Mesodermal cell (in vitro differentiated cells): ENCODE results near the gene GP1BB.
"Not testable (repeated sequence)": the region's sequence is repeated elsewhere in the genome, so short reads cannot be mapped to it uniquely, and the experiment has no call there.

Experiments used
- H3K27ac ChIP-seq: 2 replicates; pipeline ENCODE4 v1.7.0; 2013; ENCODE audit warnings: mild to moderate bottlenecking, low read depth, low read length, moderate library complexity; ENCODE audit not compliant: severe bottlenecking
- H3K36me3 ChIP-seq: 2 replicates; pipeline ENCODE4 v1.7.1; 2013; ENCODE audit warnings: mild to moderate bottlenecking, low read length, moderate library complexity; ENCODE audit not compliant: control insufficient read depth, insufficient read depth
- H3K4me1 ChIP-seq: one replicate; pipeline ENCODE4 v1.7.1; 2013; ENCODE audit warnings: mild to moderate bottlenecking, low read length; ENCODE audit not compliant: insufficient read depth, control insufficient read depth, poor library complexity, severe bottlenecking
- H3K4me3 ChIP-seq: 2 replicates; pipeline ENCODE4 v1.7.0; 2013; ENCODE audit warnings: low read length, control low read depth, mild to moderate bottlenecking; ENCODE audit not compliant: insufficient read depth, poor library complexity, severe bottlenecking; ENCODE audit errors: extremely low read depth
- H3K9me3 ChIP-seq: 2 replicates; pipeline ENCODE4 v1.7.1; 2013; ENCODE audit warnings: mild to moderate bottlenecking, low read length, moderate library complexity; ENCODE audit not compliant: control insufficient read depth
- WGBS, 2 experiments: methylation state at CpG; one replicate each; pipeline ENCODE4 v1.1.5; 2013; ENCODE audit warnings: missing lambda C conversion rate in 2 of 2; ENCODE audit not compliant: insufficient coverage in 2 of 2; 5-methylcytosine and 5-hydroxymethylcytosine counted together

GP1BB gene

GRCh38 chr22:19721330-19722177, 1.8 kb upstream of the GP1BB start:
- 18 to 25% methylated on average over 24 to 26 of the region's 44 CpGs for WGBS, 2 experiments
- Histone ChIP-seq H3K4me3 (peak overlapping the region; percentile 1), H3K4me1 (peaks cover 24% of the 10 kb centered on the region), H3K9me3 (no peaks in the 10 kb centered on the region), H3K36me3 (peaks cover 16% of the 10 kb centered on the region), H3K27ac (no peak overlapping the region)

GRCh38 chr22:19722178-19722981, 959 bp upstream of the GP1BB start:
- Histone ChIP-seq H3K4me1 (peaks cover 21% of the 10 kb centered on the region), H3K4me3 (peak overlapping the region; percentile 1), H3K27ac (no peak overlapping the region), H3K9me3 (no peaks in the 10 kb centered on the region), H3K36me3 (peaks cover 16% of the 10 kb centered on the region)
- 8 to 11% methylated on average over 45 to 54 of the region's 60 CpGs for WGBS, 2 experiments

- peaks cover 16% of the 10 kb centered on the region for H3K36me3 ChIP-seq
- H3K27ac ChIP-seq: no peak overlapping the region
- 2 to 14% methylated on average over 10 to 12 of the region's 15 CpGs for WGBS, 2 experiments
- no peaks in the 10 kb centered on the region for H3K9me3 ChIP-seq
- no peak overlapping the region for H3K4me3 ChIP-seq
- H3K4me1 ChIP-seq: peaks cover 18% of the 10 kb centered on the region
These were observed 432 bp upstream of the GP1BB start for GRCh38 chr22:19722982-19723231.

GRCh38 chr22:19723983-19724827, 866 bp downstream of the GP1BB start:
- WGBS, 2 experiments: 5% methylated on average over 77 to 81 of the region's 89 CpGs
- H3K4me3 ChIP-seq: peak overlapping the region; percentile 5
- peaks cover 18% of the 10 kb centered on the region for H3K4me1 ChIP-seq

GRCh38 chr22:19724927-19725661, 1.8 kb downstream of the GP1BB start:
- Histone ChIP-seq H3K27ac (no peak overlapping the region), H3K9me3 (no peaks in the 10 kb centered on the region), H3K36me3 (peaks cover 11% of the 10 kb centered on the region), H3K4me1 (peaks cover 18% of the 10 kb centered on the region), H3K4me3 (no peak overlapping the region)
- WGBS, 2 experiments: 76 to 77% methylated on average over 39 to 43 of the region's 45 CpGs

More at GRCh38 chr22:19723983-19724827, 866 bp downstream of the GP1BB start:
- Histone ChIP-seq H3K9me3 (no peaks in the 10 kb centered on the region), H3K36me3 (peaks cover 16% of the 10 kb centered on the region), H3K27ac (no peak overlapping the region)

- not testable (repeated sequence) for H3K27ac ChIP-seq, H3K36me3 ChIP-seq, H3K4me3 ChIP-seq, H3K9me3 ChIP-seq
- 61 to 64% methylated on average over 66 to 93 of the region's 96 CpGs for WGBS, 2 experiments
- H3K4me1 ChIP-seq: peaks cover 16% of the 10 kb centered on the region
These were observed 2.9 kb downstream of the GP1BB start for GRCh38 chr22:19726064-19726788.

GRCh38 chr22:19727310-19728150, 4.2 kb downstream of the GP1BB start:
- 47% methylated on average over 42 to 51 of the region's 61 CpGs for WGBS, 2 experiments
- H3K4me1 ChIP-seq: peaks cover 7% of the 10 kb centered on the region
- no peak overlapping the region for H3K4me3 ChIP-seq
- H3K9me3 ChIP-seq: no peaks in the 10 kb centered on the region
- H3K27ac ChIP-seq: no peak overlapping the region
- H3K36me3 ChIP-seq: no peaks in the 10 kb centered on the region

GRCh38 chr22:19728271-19728670, 4.9 kb downstream of the GP1BB start:
- 78 to 86% methylated on average over 4 to 6 of the region's 6 CpGs for WGBS, 2 experiments
- H3K27ac ChIP-seq: no peak overlapping the region
- no peaks in the 10 kb centered on the region for H3K9me3 ChIP-seq

GRCh38 chr22:19728836-19729235, 5.5 kb downstream of the GP1BB start:
- Histone ChIP-seq H3K4me1 (no peaks in the 10 kb centered on the region), H3K9me3 (no peaks in the 10 kb centered on the region), H3K4me3 (no peak overlapping the region), H3K27ac (no peak overlapping the region), H3K36me3 (no peaks in the 10 kb centered on the region)
- WGBS, 2 experiments: 78 to 91% methylated on average over 10 of the region's 10 CpGs

More at GRCh38 chr22:19728271-19728670, 4.9 kb downstream of the GP1BB start:
- Histone ChIP-seq H3K4me3 (no peak overlapping the region), H3K4me1 (no peaks in the 10 kb centered on the region), H3K36me3 (no peaks in the 10 kb centered on the region)
